SH-SY5Y (cell line): ENCODE results near the gene CERS4.

Experiments used
- GATA2 ChIP-seq: IDR thresholded peaks from 2 replicates; pipeline ENCODE4 v1.6.1; 2011; ENCODE audit warnings: mild to moderate bottlenecking, low read depth, low read length
- GATA3 ChIP-seq: IDR thresholded peaks from 2 replicates; pipeline ENCODE4 v1.6.1; 2011; ENCODE audit warnings: low read depth, mild to moderate bottlenecking, low read length, moderate library complexity

DNA sequence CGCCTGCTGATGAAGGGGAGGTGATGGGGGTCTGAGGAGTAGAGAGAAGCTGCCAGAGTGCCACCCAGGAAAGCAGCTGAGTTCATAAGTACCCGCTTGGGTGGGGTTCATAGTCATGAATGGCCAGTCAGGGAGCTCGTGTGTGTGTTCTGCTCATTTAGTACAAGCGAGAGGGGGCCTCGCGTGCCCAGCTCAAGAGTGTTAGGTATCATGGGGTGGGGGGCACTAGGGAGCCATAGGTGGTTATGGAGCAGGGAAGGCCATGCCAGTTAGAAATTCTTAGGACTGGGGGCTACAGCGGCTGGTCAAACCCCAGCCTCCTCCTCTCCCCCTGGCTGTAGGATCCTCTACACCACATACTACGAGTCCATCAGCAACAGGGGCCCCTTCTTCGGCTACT, 52.2 kb downstream of the CERS4 start:
- no peak for TF ChIP-seq GATA2
- TF ChIP-seq GATA3, result no peak
